Panc1 (cell line): Measurements from ENCODE around the gene APBB3.

Source experiments
- POLR2AphosphoS5 ChIP-seq: IDR thresholded peaks from 2 replicates; pipeline ENCODE4 v1.6.1; 2012; ENCODE audit warnings: mild to moderate bottlenecking, low read depth, low read length, moderate library complexity
- SIN3A ChIP-seq: IDR thresholded peaks from 2 replicates; pipeline ENCODE4 v1.6.1; 2012; ENCODE audit warnings: low read depth, mild to moderate bottlenecking, low read length, moderate library complexity, borderline replicate concordance; ENCODE audit not compliant: insufficient read depth
- TCF7L2 ChIP-seq: IDR thresholded peaks from 2 replicates; pipeline ENCODE4 v1.6.1; 2011; ENCODE audit warnings: mild to moderate bottlenecking, low read depth, low read length, inconsistent platforms
- TF ChIP-seq, protein P1 (sequence below): fragments of 450-650 bp; IDR thresholded peaks from 2 replicates; pipeline ENCODE4 v1.5.1; 2017; ENCODE audit warnings: mild to moderate bottlenecking
- TF ChIP-seq, protein P2 (sequence below), 2 experiments: IDR thresholded peaks; 2 replicates each; pipeline ENCODE4 v1.6.1; 2011 to 2012; ENCODE audit warnings: low read depth in 2 of 2, control low read depth in 1 of 2, low read length in 1 of 2, mild to moderate bottlenecking in 1 of 2, moderate library complexity in 1 of 2; ENCODE audit not compliant: insufficient read depth in 1 of 2

- TF ChIP-seq, protein P1, sequence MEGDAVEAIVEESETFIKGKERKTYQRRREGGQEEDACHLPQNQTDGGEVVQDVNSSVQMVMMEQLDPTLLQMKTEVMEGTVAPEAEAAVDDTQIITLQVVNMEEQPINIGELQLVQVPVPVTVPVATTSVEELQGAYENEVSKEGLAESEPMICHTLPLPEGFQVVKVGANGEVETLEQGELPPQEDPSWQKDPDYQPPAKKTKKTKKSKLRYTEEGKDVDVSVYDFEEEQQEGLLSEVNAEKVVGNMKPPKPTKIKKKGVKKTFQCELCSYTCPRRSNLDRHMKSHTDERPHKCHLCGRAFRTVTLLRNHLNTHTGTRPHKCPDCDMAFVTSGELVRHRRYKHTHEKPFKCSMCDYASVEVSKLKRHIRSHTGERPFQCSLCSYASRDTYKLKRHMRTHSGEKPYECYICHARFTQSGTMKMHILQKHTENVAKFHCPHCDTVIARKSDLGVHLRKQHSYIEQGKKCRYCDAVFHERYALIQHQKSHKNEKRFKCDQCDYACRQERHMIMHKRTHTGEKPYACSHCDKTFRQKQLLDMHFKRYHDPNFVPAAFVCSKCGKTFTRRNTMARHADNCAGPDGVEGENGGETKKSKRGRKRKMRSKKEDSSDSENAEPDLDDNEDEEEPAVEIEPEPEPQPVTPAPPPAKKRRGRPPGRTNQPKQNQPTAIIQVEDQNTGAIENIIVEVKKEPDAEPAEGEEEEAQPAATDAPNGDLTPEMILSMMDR: no peak
- TF ChIP-seq POLR2AphosphoS5: no peak
- no peak for TF ChIP-seq TCF7L2
- no peak for TF ChIP-seq SIN3A
- TF ChIP-seq, protein P2, sequence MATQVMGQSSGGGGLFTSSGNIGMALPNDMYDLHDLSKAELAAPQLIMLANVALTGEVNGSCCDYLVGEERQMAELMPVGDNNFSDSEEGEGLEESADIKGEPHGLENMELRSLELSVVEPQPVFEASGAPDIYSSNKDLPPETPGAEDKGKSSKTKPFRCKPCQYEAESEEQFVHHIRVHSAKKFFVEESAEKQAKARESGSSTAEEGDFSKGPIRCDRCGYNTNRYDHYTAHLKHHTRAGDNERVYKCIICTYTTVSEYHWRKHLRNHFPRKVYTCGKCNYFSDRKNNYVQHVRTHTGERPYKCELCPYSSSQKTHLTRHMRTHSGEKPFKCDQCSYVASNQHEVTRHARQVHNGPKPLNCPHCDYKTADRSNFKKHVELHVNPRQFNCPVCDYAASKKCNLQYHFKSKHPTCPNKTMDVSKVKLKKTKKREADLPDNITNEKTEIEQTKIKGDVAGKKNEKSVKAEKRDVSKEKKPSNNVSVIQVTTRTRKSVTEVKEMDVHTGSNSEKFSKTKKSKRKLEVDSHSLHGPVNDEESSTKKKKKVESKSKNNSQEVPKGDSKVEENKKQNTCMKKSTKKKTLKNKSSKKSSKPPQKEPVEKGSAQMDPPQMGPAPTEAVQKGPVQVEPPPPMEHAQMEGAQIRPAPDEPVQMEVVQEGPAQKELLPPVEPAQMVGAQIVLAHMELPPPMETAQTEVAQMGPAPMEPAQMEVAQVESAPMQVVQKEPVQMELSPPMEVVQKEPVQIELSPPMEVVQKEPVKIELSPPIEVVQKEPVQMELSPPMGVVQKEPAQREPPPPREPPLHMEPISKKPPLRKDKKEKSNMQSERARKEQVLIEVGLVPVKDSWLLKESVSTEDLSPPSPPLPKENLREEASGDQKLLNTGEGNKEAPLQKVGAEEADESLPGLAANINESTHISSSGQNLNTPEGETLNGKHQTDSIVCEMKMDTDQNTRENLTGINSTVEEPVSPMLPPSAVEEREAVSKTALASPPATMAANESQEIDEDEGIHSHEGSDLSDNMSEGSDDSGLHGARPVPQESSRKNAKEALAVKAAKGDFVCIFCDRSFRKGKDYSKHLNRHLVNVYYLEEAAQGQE (IDR thresholded peaks at IDR 0.05; ENCODE audit: insufficient read depth in 1 of 2, low read depth in 2 of 2, low read length in 1 of 2): no peak
Observed at GRCh38 chr5:140591747-140592372, 27.5 kb upstream of the APBB3 start.
